ENCODE measurements around the gene CTTN. TPM values are rescaled to one million over a fixed set of nuclear protein-coding genes. Genes with fewer than 3 reads are reported as not detected.

The CTTN gene
- total RNA-seq, 4 donors from 2014 or later, result 253 to 417 (median 342) TPM

- Histone ChIP-seq H3K27me3 (no peaks in the 10 kb centered on the region), H3K4me1 (peaks cover 0 to 4% (median 0%) of the 10 kb centered on the region in 4 donors), H3K27ac (no peak overlapping the region), H3K36me3 (no peaks in the 10 kb centered on the region), H3K9me3 (no peaks in the 10 kb centered on the region), H3K4me3 (no peak overlapping the region)
- TF ChIP-seq EP300 (IDR thresholded peaks at IDR 0.05) (no peak), POLR2A (IDR thresholded peaks at IDR 0.05) (no peak), CTCF (IDR thresholded peaks at IDR 0.05) (no peak)
- WGBS, 2 donors, result 88 to 91% methylated on average over 21 to 22 of the region's 22 CpGs
- no peak for DNase-seq (ENCODE audit: low spot score in 2 of 2)
These were observed 75.0 kb downstream of the CTTN start for GRCh38 chr11:70473186-70473872.

- no peak for TF ChIP-seq EP300 (IDR thresholded peaks at IDR 0.05)
- WGBS, 2 donors, result 83 to 84% methylated on average over 18 of the region's 18 CpGs
- Histone ChIP-seq H3K9me3 (no peaks in the 10 kb centered on the region), H3K27ac (no peak overlapping the region), H3K4me1 (peaks cover 0 to 4% (median 0%) of the 10 kb centered on the region in 4 donors), H3K4me3 (no peak overlapping the region), H3K27me3 (no peaks in the 10 kb centered on the region), H3K36me3 (no peaks in the 10 kb centered on the region)
- no peak for DNase-seq (ENCODE audit: low spot score in 2 of 2)
These were observed 75.8 kb downstream of the CTTN start for GRCh38 chr11:70473873-70474690.

GRCh38 chr11:70474710-70475109 lies 76.4 kb downstream of the CTTN start:
- 78 to 82% methylated on average over 7 to 8 of the region's 8 CpGs for WGBS, 2 donors
- Histone ChIP-seq H3K4me3 (no peak overlapping the region), H3K36me3 (no peaks in the 10 kb centered on the region), H3K27ac (no peak overlapping the region), H3K9me3 (no peaks in the 10 kb centered on the region), H3K27me3 (no peaks in the 10 kb centered on the region), H3K4me1 (peaks cover 0 to 4% (median 0%) of the 10 kb centered on the region in 4 donors)
- TF ChIP-seq EP300 (IDR thresholded peaks at IDR 0.05), result no peak
- no peak for TF ChIP-seq CTCF (IDR thresholded peaks at IDR 0.05)
- TF ChIP-seq POLR2A (IDR thresholded peaks at IDR 0.05), result no peak
- DNase-seq (ENCODE audit: low spot score in 2 of 2), result no peak

- Histone ChIP-seq H3K4me1 (no peaks in the 10 kb centered on the region), H3K36me3 (no peaks in the 10 kb centered on the region), H3K27me3 (no peaks in the 10 kb centered on the region), H3K9me3 (no peaks in the 10 kb centered on the region), H3K4me3 (no peak overlapping the region), H3K27ac (no peak overlapping the region)
- TF ChIP-seq CTCF (IDR thresholded peaks at IDR 0.05) (no peak), EP300 (IDR thresholded peaks at IDR 0.05) (no peak), POLR2A (IDR thresholded peaks at IDR 0.05) (no peak)
- WGBS, 2 donors, result 75% methylated on average over 4 of the region's 4 CpGs
- DNase-seq (ENCODE audit: low spot score in 2 of 2), result no peak
These were observed 78.3 kb downstream of the CTTN start for GRCh38 chr11:70476669-70477068.

GRCh38 chr11:70477176-70477575 lies 78.8 kb downstream of the CTTN start:
- Histone ChIP-seq H3K27me3 (no peaks in the 10 kb centered on the region), H3K36me3 (no peaks in the 10 kb centered on the region), H3K4me1 (no peaks in the 10 kb centered on the region), H3K9me3 (no peaks in the 10 kb centered on the region), H3K4me3 (no peak overlapping the region), H3K27ac (no peak overlapping the region)
- 86 to 94% methylated on average over 6 of the region's 6 CpGs for WGBS, 2 donors
- no peak for DNase-seq (ENCODE audit: low spot score in 2 of 2)
- TF ChIP-seq EP300 (IDR thresholded peaks at IDR 0.05) (no peak), CTCF (IDR thresholded peaks at IDR 0.05) (no peak), POLR2A (IDR thresholded peaks at IDR 0.05) (no peak)

All from tibial nerve (tissue), 4 donors.